ENCODE results near the gene ZBTB34.

Gene ZBTB34

GRCh38 chr9:126833710-126834345, 26.6 kb upstream of the ZBTB34 start:
- Histone ChIP-seq H3K36me3 (ENCODE audit: low read length) (no peaks in the 10 kb centered on the region), H3K9ac (ENCODE audit: low read length) (no peak overlapping the region), H3F3A (ENCODE audit: insufficient read depth) (no peaks in the 10 kb centered on the region), H3K9me2 (replicated peaks; ENCODE audit: insufficient read depth, low read length) (no peaks in the 10 kb centered on the region), H3K4me3 (ENCODE audit: insufficient read depth, low read length, poor library complexity, severe bottlenecking) (no peak overlapping the region), H2AFZ (ENCODE audit: low read depth, low read length, severe bottlenecking) (no peak overlapping the region), H3K9me3 (ENCODE audit: insufficient read depth, low read length) (no peaks in the 10 kb centered on the region), H3K27me3 (ENCODE audit: low read length) (no peaks in the 10 kb centered on the region), H4K20me1 (ENCODE audit: low read depth, low read length) (no peaks in the 10 kb centered on the region), H3K27ac (ENCODE audit: low read depth, low read length) (no peak overlapping the region), H3K79me2 (ENCODE audit: insufficient read depth, low read length) (no peaks in the 10 kb centered on the region), H3K4me2 (ENCODE audit: low read depth, low read length, poor library complexity, severe bottlenecking) (no peak overlapping the region)
- TF ChIP-seq CTCF (IDR thresholded peaks at IDR 0.05; ENCODE audit: insufficient read depth, low read length, poor library complexity, severe bottlenecking), result no peak
- no peak for TF ChIP-seq EZH2phosphoT487 (conservative IDR thresholded peaks at IDR 0.05; ENCODE audit: low read length)

- Histone ChIP-seq H3K4me3 (ENCODE audit: insufficient read depth, low read length, poor library complexity, severe bottlenecking) (no peak overlapping the region), H3K27me3 (ENCODE audit: low read length) (no peaks in the 10 kb centered on the region), H3K9me2 (replicated peaks; ENCODE audit: insufficient read depth, low read length) (no peaks in the 10 kb centered on the region), H3K9me3 (ENCODE audit: insufficient read depth, low read length) (no peaks in the 10 kb centered on the region), H3K27ac (ENCODE audit: low read depth, low read length) (no peak overlapping the region), H4K20me1 (ENCODE audit: low read depth, low read length) (no peaks in the 10 kb centered on the region), H3K79me2 (ENCODE audit: insufficient read depth, low read length) (no peaks in the 10 kb centered on the region), H3K36me3 (ENCODE audit: low read length) (no peaks in the 10 kb centered on the region), H3K9ac (ENCODE audit: low read length) (no peak overlapping the region), H3K4me2 (ENCODE audit: low read depth, low read length, poor library complexity, severe bottlenecking) (no peak overlapping the region), H3F3A (ENCODE audit: insufficient read depth) (no peaks in the 10 kb centered on the region), H2AFZ (ENCODE audit: low read depth, low read length, severe bottlenecking) (no peak overlapping the region)
- TF ChIP-seq CTCF (IDR thresholded peaks at IDR 0.05; ENCODE audit: insufficient read depth, low read length, poor library complexity, severe bottlenecking) (no peak), EZH2phosphoT487 (conservative IDR thresholded peaks at IDR 0.05; ENCODE audit: low read length) (no peak)
Observed at GRCh38 chr9:126834672-126835071, 25.8 kb upstream of the ZBTB34 start.

- TF ChIP-seq EZH2phosphoT487 (conservative IDR thresholded peaks at IDR 0.05; ENCODE audit: low read length), result no peak
- TF ChIP-seq CTCF (IDR thresholded peaks at IDR 0.05; ENCODE audit: insufficient read depth, low read length, poor library complexity, severe bottlenecking), result no peak
- Histone ChIP-seq H3K4me3 (ENCODE audit: insufficient read depth, low read length, poor library complexity, severe bottlenecking) (no peak overlapping the region), H3K79me2 (ENCODE audit: insufficient read depth, low read length) (no peaks in the 10 kb centered on the region), H4K20me1 (ENCODE audit: low read depth, low read length) (no peaks in the 10 kb centered on the region), H3K9me3 (ENCODE audit: insufficient read depth, low read length) (no peaks in the 10 kb centered on the region), H3K4me2 (ENCODE audit: low read depth, low read length, poor library complexity, severe bottlenecking) (no peak overlapping the region), H3K27me3 (ENCODE audit: low read length) (no peaks in the 10 kb centered on the region), H3K27ac (ENCODE audit: low read depth, low read length) (no peak overlapping the region), H3K9ac (ENCODE audit: low read length) (no peak overlapping the region), H3K36me3 (ENCODE audit: low read length) (no peaks in the 10 kb centered on the region), H3K9me2 (replicated peaks; ENCODE audit: insufficient read depth, low read length) (no peaks in the 10 kb centered on the region), H3F3A (ENCODE audit: insufficient read depth) (no peaks in the 10 kb centered on the region), H2AFZ (ENCODE audit: low read depth, low read length, severe bottlenecking) (no peak overlapping the region)
Observed at GRCh38 chr9:126836216-126836615, 24.2 kb upstream of the ZBTB34 start.
